NCI-H2107 (cell line): ENCODE measurements around the gene ANKRD11.
"Not testable (repeated sequence)": the region's sequence is repeated elsewhere in the genome, so short reads cannot be mapped to it uniquely, and the experiment has no call there.

ENCODE experiments used
- DNase-seq: peaks from one replicate; lab custom pipeline; 2025; lab: John Stamatoyannopoulos, UW

The ANKRD11 gene

DNA sequence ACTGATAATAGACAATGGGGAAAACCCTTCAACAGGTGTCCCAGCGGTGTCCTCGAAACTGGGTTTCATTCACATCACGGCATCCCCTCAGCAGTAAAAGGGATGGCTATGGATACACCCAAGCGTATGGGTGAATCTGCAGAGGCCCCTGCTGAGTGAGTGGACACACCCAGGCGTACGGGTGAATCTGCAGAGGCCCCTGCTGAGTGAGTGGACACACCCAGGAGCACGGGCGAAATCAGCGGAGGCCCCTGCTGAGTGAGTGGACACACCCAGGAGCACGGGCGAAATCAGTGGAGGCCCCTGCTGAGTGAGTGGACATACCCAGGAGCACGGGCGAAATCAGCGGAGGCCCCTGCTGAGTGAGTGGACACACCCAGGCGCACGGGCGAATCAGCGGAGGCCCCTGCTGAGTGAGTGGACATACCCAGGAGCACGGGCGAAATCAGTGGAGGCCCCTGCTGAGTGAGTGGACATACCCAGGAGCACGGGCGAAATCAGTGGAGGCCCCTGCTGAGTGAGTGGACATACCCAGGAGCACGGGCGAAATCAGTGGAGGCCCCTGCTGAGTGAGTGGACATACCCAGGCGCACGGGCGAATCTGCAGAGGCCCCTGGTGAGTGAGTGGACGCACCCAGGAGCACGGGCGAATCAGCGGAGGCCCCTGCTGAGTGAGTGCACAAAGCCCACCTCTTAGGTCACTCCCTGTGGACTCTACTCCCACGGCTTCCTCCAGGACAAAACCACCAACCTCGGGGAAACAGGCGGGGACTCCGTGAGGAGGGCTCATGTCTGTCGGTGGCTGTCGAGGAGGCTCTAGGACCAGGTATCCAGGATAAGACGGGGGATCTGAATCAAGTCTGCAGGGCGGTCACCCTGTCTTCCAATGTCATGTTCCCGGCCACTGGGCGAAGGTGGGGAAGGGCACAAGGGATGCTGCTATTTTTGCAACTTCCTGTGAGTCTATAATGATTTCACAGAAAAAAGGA lies 161.7 kb downstream of the ANKRD11 start:
- not testable (repeated sequence) for DNase-seq

DNA sequence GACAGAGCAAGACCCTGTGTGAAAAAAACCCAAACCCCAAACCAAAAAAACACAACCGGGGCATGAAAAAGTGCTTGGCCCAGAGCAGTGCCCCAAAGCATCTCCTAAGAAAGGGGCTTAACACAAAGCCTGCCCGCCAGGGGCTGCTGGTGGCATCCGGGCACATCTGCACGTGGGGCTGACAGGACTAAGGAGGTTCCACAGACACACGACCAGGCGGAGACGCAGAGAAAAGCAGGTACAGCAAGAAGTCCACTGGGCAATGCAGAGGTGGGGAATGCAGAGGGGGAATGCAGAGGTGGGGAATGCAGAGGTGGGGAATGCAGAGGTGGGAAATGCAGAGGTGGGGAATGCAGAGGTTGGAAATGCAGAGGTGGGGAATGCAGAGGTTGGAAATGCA lies 163.6 kb downstream of the ANKRD11 start:
- DNase-seq = no peak

DNA sequence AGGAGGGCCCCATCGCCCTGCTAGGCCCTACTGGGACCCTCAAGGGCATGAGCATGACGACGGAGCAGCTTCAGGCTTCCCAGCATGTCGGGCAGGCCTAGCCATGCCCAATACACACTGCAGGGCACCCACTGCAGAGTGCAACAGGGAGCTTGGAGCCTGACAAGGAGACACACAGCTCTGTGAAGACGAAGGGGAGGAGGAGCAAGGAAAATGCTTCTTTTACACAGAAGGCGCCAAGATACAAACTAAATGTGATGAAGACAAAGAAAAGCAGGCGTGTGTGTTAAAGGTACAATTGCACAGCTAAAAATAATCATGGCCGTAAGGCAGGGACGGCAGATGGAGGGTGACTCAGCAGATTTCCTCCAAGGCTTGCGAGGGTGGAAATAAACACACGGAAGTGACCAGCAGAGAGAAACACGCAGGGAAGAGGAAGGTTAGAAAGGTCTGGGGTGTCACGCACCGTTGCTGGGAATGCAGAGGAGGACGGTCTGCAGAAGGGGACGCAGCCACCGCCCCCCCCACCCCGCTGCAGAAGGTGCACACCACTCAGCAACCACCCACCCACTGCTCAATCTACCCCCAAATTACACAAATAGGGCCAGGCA lies 164.4 kb downstream of the ANKRD11 start:
- no peak for DNase-seq

DNA sequence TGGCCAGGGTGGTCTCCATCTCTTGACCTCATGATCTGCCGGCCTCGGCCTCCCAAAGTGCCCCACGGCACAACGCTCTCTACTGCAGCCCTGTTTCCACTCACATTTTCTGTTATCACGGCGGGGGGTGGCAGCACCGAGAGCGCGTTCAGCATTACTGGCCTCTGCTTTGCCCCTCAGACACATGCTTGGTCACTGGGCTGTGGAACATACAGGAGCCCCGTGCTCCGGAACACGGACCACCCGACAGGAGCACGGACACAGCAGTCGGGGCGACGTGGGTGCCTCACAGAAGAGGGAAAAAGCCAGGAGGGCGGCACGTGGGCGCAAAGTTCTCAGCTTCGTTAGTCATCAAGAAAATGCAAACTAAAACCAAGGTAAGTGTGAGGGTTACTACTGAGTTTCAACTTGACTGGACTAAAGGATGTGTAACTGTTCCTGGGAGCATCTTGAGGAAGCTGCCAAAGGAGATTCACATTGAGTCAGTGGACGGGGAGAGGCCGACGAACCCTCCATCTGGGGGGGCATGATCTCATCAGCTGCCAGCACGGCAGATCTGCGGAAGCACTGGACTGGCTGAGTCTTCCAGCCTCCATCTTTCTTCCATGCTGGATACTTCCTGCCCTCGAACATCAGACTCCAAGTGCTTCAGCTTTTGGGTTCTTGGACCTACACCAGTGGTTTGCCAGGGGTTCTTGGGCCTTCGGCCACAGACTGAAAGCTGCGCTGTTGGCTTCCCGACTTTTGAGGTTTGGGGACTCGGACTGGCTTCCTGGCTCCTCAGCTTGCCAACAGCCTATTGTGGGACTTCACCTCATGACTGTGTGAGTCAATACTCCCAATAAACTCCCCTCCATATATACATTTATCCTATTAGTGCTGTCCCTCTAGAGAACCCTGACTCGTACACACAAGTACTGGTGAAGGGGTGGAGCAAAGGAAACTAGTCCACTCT lies 166.0 kb downstream of the ANKRD11 start:
- no peak for DNase-seq

DNA sequence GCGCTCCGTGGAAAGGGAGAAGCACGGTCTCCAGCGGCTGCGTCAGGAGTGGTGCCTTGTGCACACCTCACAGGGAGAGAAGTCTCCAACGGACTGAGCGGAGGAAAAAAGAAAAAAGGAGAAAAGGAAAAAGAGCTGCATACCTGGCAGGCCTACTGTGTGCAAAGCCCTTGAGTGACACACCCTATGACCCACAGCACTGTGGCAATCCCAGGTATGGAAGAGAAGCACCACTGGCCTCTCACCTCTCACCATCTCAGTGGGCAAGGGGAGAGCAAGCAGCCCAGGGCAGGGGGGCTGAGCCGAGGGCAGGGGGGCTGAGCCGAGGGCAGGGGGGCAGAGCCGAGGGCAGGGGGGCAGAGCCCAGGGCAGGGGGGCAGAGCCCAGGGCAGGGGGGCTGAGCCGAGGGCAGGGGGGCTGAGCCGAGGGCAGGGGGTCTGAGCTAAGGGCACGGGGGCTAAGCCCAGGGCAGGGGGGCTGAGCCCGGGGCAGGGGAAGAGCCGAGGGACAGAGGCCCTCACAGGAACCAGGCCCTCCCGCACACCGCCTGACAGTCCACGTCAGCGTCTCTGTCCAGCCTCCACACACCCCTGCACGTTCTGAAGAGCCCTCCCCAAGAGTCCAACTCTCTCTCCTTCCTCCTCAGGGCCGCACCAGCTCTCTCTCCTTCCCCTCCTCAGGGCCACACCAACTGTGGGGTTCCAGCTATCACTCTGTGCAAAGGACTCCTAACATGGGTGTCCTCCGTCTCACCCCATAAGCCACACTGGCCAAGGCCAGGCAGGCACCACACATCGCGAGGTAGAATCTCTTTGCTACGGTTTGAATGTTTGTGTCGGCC lies 167.0 kb downstream of the ANKRD11 start:
- no peak for DNase-seq

DNA sequence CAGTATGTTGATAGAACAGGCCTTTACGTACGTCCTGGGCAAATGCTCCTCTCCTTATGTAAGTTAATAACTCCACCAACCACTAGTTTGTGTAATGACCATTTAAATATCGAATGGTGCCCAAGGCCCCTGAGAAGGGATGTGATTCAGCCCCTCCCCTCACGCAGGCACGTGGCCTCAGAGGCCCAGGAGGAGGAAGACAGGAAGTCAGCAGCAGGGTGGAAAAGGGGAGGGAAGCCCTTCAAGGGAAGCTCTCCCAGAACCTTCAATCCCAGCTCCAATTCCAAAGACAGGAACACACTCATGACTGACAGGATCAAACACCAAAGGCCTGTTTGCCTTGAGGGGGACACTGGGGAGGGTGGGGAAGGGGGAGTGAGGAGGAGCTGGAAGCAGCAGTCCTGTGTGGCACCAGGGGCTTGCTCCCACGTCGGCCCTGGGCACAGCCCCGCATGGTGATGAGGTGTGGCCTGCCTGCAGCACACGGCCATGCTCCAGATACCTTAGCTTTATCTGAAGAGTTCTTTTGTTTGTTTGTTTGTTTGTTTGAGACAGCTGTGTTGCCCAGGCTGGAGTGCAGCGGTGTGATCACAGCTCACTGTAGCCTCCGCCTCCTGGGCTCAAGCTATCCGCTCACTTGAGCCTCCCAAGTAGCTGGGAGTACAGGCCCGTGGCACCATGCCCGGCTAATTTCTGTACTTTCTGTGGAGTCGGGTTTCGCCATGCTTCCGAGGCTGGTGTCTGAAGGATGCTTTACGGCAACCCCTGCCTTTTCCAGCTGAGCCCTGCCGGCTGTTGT lies 167.8 kb downstream of the ANKRD11 start:
- DNase-seq = peak; percentile 69

DNA sequence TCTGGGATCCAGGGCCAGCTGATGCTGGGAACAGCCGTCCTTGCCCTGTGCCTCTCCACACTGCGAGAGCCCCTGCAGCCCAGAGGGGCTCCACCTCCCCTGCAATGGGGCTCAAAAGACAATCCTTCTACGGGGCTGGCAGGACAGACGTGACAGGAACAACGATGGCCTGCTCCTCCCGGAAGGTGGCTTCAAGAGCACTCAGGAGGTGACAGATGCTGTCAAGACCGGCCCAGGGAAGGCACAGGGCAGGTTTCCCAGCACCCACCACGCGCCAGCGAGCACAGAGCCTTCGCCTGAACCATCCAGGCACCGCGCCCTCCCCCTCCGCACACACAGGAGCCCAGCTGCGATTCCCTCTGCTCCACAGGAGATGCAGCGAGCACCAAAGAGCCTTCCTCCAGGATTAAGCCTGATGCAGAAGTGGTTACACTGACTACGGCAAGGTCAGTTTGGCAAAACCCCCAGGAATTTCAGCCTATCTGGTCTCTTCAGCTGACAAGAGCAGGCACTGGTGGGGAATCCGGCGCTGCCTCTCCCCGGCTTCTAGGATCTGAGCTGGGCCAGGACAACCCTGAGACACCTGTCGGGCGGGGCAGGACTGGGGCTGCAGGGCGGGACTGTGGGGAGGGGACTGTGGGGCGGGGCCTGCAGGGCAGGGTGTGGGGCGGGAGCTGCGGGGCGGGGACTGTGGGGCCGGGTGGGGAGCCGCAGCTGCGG lies 169.4 kb downstream of the ANKRD11 start:
- DNase-seq = peak; percentile 36

DNA sequence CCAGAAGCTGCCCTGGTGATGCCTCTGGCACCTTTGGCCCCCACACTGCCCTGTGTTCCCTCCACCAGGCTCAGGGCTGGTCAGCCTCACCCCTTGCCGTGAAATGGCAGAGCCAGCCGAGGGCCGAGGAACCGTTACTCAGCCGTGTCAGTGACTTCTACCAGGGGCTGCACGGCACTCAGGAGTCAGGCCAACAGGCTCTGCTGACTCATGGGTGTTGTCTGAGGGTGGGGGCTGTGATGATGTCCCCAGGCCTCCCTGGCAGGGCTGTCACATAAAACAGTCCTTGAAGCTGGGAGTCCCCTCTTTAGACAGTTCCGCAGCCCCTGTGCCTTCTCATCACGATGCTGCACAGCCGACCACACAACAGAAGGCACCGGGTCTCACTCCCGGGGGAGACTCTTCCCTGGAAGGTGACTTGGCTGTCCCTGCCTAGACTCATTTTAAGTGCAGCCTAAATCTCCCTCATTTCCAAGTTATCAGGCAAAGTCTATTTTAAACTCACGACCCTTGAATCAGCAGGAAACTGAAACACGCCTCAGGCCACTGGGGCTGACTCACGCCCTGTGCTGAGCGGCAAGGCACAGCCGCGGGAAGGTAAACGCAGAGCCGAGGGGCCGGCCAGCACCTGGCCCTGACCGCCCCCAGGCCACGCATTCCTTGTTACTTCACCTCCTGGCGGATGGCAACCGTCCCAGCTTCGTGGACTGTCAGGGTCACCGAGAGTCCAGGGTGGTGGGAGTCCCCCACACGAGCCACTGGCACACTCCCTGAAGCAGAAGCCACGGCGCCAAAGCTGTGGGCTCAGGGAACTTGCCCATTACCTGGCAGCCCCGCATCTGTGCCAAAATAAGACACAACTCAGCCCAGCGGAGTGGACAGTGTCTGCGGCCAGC lies 170.2 kb downstream of the ANKRD11 start:
- no peak for DNase-seq

DNA sequence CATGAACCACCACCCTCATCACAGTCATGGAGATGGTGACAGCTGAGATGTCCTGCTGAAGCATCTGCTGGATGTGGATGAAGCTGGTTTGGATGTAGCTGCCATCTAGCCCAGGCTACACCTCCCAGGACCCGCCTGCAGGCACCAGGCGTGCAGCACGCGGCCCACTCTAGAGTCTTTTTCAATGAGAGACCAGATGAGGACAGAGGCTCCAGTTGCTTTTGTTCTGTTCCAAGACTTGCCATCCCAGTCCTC lies 170.8 kb downstream of the ANKRD11 start:
- DNase-seq = no peak

DNA sequence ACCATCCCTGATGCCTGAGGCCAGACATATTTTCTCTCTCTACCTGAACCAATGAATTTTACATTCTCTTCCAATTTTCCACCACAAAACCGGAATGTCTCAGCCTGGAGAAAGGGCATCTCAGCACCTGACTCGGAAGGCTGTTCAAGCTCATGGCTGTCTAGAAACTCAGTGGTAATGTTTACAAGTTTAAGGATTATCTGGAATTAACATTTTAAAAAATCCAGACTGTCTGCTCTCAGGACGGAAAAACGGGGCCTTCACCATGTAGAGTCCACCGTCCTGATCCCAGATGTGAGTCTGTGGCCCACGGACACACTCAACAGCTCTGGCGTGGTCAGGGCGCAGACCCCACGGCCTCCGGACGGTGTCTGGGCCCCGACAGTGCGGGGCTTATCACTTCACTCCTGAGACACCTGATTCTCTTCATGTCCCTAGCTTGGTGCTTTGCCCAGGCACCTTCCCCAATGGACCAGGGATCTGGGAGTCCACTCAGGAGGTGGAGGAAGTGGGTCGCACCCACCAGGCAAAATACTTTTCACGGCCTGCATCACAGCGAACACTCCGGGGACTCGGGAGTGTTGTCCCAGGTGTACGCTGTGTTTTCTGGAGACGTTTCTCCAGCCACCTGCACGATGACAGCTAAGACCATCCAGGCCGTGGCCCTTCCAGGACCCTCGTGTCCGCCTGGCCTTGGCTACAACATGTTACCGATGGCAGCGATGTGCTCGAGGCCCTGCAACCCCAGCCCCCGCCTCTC lies 171.3 kb downstream of the ANKRD11 start:
- DNase-seq = no peak

DNA sequence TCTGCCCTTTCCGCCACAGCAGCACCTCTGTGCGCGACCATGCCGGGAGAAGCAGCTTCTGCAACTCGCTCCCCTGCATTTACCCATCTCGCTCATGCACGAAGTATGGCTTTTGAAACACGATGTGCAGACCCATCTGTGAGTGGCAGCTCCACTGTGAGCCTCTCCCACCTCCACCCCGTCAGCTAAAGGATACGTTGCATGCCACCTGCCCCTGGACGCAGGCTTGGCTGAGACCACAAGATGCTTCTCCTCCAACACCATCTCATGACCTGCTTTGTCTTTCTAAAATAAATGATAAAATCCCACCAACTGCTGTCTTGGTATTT lies 172.0 kb downstream of the ANKRD11 start:
- DNase-seq = no peak

DNA sequence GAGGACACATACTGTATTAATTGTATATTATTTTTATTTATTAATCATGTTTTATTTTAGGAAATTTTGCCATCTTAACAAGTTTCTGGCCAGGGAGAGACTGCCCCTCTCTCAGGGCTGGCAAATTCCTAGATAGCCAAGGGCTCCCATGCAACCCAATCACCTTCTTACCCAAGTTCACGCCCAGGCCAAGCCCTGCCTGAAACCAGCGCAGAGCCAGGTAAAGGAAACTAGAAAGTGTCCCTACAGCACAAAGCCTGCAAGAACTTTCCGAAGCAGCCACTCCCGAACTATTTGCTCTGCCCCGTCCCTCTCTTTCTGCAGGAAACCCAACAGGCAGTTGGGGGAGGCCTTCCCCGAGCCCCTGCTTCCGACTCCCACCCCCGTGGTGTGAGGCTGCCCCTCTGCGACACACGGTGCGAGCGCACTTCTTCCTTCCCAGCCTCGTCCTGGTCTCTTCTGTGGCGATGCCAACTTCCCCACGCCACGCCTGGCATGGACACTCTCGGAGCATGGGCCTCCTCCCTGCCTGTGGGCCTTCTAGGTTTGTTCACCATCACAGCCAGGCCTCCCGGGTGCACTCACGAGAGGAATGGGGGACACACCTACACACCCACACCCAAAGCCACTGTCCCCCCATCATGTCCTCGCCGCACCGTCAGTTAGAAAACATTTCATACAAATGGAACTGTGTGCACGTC lies 172.5 kb downstream of the ANKRD11 start:
- DNase-seq = no peak

DNA sequence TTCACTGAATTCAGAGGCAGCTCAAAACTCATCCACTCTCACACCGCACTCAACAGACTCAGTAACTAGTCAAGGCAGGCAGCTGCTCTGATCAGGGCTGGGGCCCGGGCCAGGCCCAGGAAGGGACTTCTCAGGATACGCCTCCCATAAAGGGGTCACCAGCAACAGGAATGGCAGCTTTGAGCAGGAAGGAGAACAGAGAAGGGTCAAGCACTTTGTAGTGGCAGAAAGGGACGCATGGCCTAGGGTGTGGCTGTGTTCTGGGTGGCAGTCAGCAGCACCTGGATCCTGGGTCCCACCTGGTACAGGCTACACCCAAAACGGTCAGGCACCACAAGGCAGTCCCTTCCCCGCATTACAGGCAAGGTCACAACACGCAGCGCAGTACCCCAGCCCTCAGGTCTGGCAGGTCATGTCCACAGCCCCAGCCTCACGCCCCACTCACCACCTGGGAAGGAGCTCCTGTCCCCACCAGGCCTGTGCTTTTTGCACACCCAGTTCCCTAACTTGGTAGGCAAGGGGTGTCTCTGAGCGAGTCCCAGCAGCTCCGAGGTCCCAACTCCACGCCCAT lies 173.2 kb downstream of the ANKRD11 start:
- DNase-seq = no peak

DNA sequence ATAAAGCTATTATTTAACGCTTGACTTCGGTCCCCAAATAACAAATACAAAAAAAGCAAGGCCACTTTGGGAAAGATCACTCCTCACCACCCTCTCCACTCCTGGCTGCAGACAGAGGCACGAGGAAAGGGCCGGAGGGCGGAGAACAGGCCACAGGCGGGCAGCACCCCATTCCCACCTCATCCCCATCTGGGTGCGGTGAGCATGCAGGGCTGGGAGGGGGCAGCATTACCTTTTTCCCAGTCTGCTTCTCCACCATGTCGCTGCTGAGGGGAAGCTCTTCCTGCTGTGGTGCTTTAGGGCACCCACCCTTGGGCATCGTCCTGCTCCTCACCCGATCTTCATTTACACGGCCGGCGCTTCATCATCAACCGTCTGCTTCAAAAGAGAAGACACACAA lies 173.7 kb downstream of the ANKRD11 start:
- DNase-seq = no peak

DNA sequence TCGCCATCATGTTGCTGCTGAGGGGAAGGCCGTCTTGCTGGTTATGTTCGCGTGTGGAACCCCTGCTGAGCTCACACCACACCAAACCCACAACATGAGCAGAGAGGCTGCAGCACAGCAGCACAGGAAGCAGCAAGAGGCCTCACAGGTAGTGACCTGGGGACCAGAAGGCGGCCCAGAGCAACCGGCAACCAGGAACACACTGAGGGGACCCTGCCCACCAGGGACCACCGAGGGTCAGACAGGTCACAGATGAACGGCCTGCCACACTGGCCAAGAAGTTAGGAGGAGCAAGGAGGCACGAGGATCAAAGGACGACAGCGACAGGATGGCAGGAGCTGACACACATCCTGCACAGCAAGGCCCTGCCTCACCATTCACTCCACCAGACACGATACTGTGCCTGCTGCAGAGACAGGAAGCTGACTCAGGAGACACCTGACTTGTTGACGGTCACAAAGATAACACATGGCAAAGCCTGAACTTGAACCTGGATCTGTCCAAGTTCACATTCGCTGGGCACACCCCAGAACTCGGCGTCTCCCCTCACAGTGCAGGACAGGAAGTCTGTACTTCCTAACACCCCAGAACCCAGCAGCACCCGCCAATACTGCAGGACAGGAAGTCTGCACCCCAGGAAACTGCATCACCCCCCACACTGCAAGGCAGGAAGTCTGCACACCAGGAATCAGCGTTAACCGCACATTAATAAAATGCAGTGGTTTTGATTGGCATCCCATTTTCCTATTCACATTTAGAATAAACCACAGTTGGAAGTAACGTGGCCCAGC lies 174.4 kb downstream of the ANKRD11 start:
- no peak for DNase-seq

DNA sequence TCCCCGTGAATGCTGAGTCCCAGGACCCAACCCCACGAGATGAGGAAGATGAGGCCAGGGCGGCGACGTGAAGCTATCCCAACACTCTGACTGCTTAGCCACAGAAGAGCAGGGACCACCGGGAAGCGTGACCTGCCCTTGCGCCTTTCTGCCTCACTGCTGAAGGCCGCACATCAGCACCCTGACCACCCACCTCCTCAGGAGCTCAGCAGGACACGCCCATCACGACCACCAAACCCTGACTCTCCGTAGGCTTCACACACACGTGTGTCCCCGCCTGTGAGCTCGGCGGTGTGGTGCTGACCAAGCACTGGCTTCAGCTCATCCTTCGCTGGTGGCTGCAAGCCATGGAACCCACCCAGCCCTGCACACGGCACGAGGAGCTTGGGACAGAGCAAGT lies 175.1 kb downstream of the ANKRD11 start:
- no peak for DNase-seq

DNA sequence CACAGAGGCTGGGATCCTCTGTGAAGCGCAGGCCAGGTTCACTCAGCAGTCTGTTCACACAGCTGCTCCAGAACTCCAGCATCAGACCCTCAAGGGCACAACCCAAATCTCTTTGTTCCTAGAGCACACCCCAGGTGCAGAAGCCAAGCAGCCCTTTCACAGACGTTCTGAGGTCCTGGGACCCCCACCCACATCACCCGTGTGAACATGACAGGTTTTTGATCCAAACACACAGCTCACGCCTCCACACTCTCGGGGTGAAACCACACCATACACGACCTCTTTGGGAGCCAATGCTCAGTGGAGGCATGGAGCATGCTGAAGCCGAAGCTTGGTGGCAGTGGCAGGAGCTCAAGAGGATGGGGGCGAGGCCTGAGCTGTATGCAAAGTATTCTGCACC lies 175.5 kb downstream of the ANKRD11 start:
- DNase-seq = no peak
